ENCODE results near the gene CDS2. TPM values are rescaled to one million over a fixed set of nuclear protein-coding genes. Genes with fewer than 3 reads are reported as not detected.

The CDS2 gene
- total RNA-seq (18.7 and 20.3 TPM in 2 replicates), polyA plus RNA-seq (27.0 and 31.9 TPM in 2 replicates)

- no peaks in the 10 kb centered on the region for H3K4me1 ChIP-seq (ENCODE audit: low read depth)
- H3K4me3 ChIP-seq, result peak within 1 kb of the TSS; percentile 61
- peak; percentile 58 for TF ChIP-seq CTCF (IDR thresholded peaks at IDR 0.05; ENCODE audit: low read depth, low read length)
- no peaks in the 10 kb centered on the region for H3K36me3 ChIP-seq
- peak; percentile 99 to 100 for DNase-seq (ENCODE audit: low read depth in 1 of 2, low spot score in 1 of 2)
- no peaks in the 10 kb centered on the region for H3K9me3 ChIP-seq (ENCODE audit: low read depth)
- no peaks in the 10 kb centered on the region for H3K27me3 ChIP-seq
- H3K27ac ChIP-seq, result peak within 1 kb of the TSS; percentile 64
Observed at GRCh38 chr20:5126512-5127203, at the start of gene CDS2. Gene CDS2, plus strand, starts transcription at chr20:5127008. Its CDS starts 85 bp downstream, at chr20:5127093.

- DNase-seq (ENCODE audit: low read depth in 1 of 2, low spot score in 1 of 2), result no peak
- no peak overlapping the region for H3K27ac ChIP-seq
- H3K4me1 ChIP-seq (ENCODE audit: low read depth), result no peaks in the 10 kb centered on the region
- TF ChIP-seq CTCF (IDR thresholded peaks at IDR 0.05; ENCODE audit: low read depth, low read length), result no peak
- H3K36me3 ChIP-seq, result no peaks in the 10 kb centered on the region
- H3K9me3 ChIP-seq (ENCODE audit: low read depth), result no peaks in the 10 kb centered on the region
- H3K4me3 ChIP-seq, result no peak overlapping the region
- no peaks in the 10 kb centered on the region for H3K27me3 ChIP-seq
Observed at GRCh38 chr20:5077761-5078387, 48.9 kb upstream of the CDS2 start.

GRCh38 chr20:5078399-5078958, 48.3 kb upstream of the CDS2 start:
- Histone ChIP-seq H3K27ac (no peak overlapping the region), H3K9me3 (ENCODE audit: low read depth) (no peaks in the 10 kb centered on the region)
- no peak for TF ChIP-seq CTCF (IDR thresholded peaks at IDR 0.05; ENCODE audit: low read depth, low read length)

GRCh38 chr20:5080384-5080877, 46.4 kb upstream of the CDS2 start:
- Histone ChIP-seq H3K9me3 (ENCODE audit: low read depth) (no peaks in the 10 kb centered on the region), H3K27me3 (no peaks in the 10 kb centered on the region), H3K36me3 (no peaks in the 10 kb centered on the region), H3K27ac (no peak overlapping the region), H3K4me1 (ENCODE audit: low read depth) (no peaks in the 10 kb centered on the region), H3K4me3 (no peak overlapping the region)
- no peak for TF ChIP-seq CTCF (IDR thresholded peaks at IDR 0.05; ENCODE audit: low read depth, low read length)
- peak in 1 of 2 donors; percentile 82 for DNase-seq (ENCODE audit: low read depth in 1 of 2, low spot score in 1 of 2)

More at GRCh38 chr20:5078399-5078958, 48.3 kb upstream of the CDS2 start:
- H3K36me3 ChIP-seq, result no peaks in the 10 kb centered on the region
- no peaks in the 10 kb centered on the region for H3K4me1 ChIP-seq (ENCODE audit: low read depth)
- H3K4me3 ChIP-seq, result no peak overlapping the region
- no peaks in the 10 kb centered on the region for H3K27me3 ChIP-seq
- peak in 1 of 2 donors; percentile 48 for DNase-seq (ENCODE audit: low read depth in 1 of 2, low spot score in 1 of 2)

- H3K27ac ChIP-seq, result no peak overlapping the region
- peak in 1 of 2 donors; percentile 32 for DNase-seq (ENCODE audit: low read depth in 1 of 2, low spot score in 1 of 2)
- no peak for TF ChIP-seq CTCF (IDR thresholded peaks at IDR 0.05; ENCODE audit: low read depth, low read length)
- H3K9me3 ChIP-seq (ENCODE audit: low read depth), result no peaks in the 10 kb centered on the region
- H3K4me3 ChIP-seq, result no peak overlapping the region
- no peaks in the 10 kb centered on the region for H3K4me1 ChIP-seq (ENCODE audit: low read depth)
- no peaks in the 10 kb centered on the region for H3K36me3 ChIP-seq
- no peaks in the 10 kb centered on the region for H3K27me3 ChIP-seq
Observed at GRCh38 chr20:5085380-5085779, 41.4 kb upstream of the CDS2 start.
